Endothelial cell (in vitro differentiated cells): ENCODE results near the gene PHC2. TPM values are rescaled to one million over a fixed set of nuclear protein-coding genes. Genes with fewer than 3 reads are reported as not detected.

ENCODE experiments used
- DNase-seq: peaks from one replicate; pipeline ENCODE4 v3.0.0; 2021; ENCODE audit warnings: low spot score
- H3K27ac Mint-ChIP-seq: one replicate; pipeline ENCODE4 v1.8.0; 2021; ENCODE audit warnings: mixed read lengths, inconsistent platforms; ENCODE audit not compliant: unreplicated experiment
- H3K27me3 Mint-ChIP-seq: one replicate; pipeline ENCODE4 v1.8.0; 2021; ENCODE audit warnings: mild to moderate bottlenecking, moderate library complexity, mixed read lengths, inconsistent platforms; ENCODE audit not compliant: unreplicated experiment
- H3K36me3 Mint-ChIP-seq: one replicate; pipeline ENCODE4 v1.8.0; 2021; ENCODE audit warnings: mild to moderate bottlenecking, low read depth, mixed read lengths, inconsistent platforms; ENCODE audit not compliant: unreplicated experiment
- H3K4me1 Mint-ChIP-seq: one replicate; pipeline ENCODE4 v1.8.0; 2021; ENCODE audit warnings: mild to moderate bottlenecking, mixed read lengths, inconsistent platforms; ENCODE audit not compliant: unreplicated experiment
- H3K4me3 Mint-ChIP-seq: one replicate; pipeline ENCODE4 v1.8.0; 2021; ENCODE audit warnings: mild to moderate bottlenecking, mixed read lengths, inconsistent platforms; ENCODE audit not compliant: unreplicated experiment
- H3K9me3 Mint-ChIP-seq: one replicate; pipeline ENCODE4 v1.8.0; 2021; ENCODE audit warnings: mixed read lengths, inconsistent platforms; ENCODE audit not compliant: unreplicated experiment
- CTCF ChIP-seq: fragments of 200-600 bp; sonication (generic); IDR thresholded peaks from one replicate; pipeline ENCODE4 v1.5.0; 2021; ENCODE audit warnings: antibody characterized with exemption; ENCODE audit not compliant: unreplicated experiment
- total RNA-seq: library from RNA; stranded (reverse); fragmentation: NEBNext Ultra II Directional; extraction: Animal tissue kit (Norgen Biotek cat#: 25700); gene quantifications from one replicate; pipeline ENCODE4 v1.2.1, GENCODE V29; 2021; ENCODE audit not compliant: unreplicated experiment

PHC2 gene
- total RNA-seq, 1 donor from 2014 or later: 177 TPM

GRCh38 chr1:33358114-33358794 lies 72.6 kb downstream of the PHC2 start:
- Mint-ChIP-seq H3K36me3 (peaks cover 33% of the 10 kb centered on the region), H3K27me3 (peaks cover 5% of the 10 kb centered on the region), H3K4me3 (no peak overlapping the region), H3K9me3 (no peaks in the 10 kb centered on the region), H3K27ac (no peak overlapping the region), H3K4me1 (peaks cover 68% of the 10 kb centered on the region)
- no peak for TF ChIP-seq CTCF
- DNase-seq: no peak

GRCh38 chr1:33357099-33357498 lies 73.8 kb downstream of the PHC2 start:
- H3K4me1 Mint-ChIP-seq: peaks cover 56% of the 10 kb centered on the region
- no peak overlapping the region for H3K27ac Mint-ChIP-seq
- peaks cover 5% of the 10 kb centered on the region for H3K27me3 Mint-ChIP-seq
- no peak for TF ChIP-seq CTCF
- H3K4me3 Mint-ChIP-seq: no peak overlapping the region
- H3K9me3 Mint-ChIP-seq: no peaks in the 10 kb centered on the region
- DNase-seq: no peak
- H3K36me3 Mint-ChIP-seq: peaks cover 42% of the 10 kb centered on the region

DNA sequence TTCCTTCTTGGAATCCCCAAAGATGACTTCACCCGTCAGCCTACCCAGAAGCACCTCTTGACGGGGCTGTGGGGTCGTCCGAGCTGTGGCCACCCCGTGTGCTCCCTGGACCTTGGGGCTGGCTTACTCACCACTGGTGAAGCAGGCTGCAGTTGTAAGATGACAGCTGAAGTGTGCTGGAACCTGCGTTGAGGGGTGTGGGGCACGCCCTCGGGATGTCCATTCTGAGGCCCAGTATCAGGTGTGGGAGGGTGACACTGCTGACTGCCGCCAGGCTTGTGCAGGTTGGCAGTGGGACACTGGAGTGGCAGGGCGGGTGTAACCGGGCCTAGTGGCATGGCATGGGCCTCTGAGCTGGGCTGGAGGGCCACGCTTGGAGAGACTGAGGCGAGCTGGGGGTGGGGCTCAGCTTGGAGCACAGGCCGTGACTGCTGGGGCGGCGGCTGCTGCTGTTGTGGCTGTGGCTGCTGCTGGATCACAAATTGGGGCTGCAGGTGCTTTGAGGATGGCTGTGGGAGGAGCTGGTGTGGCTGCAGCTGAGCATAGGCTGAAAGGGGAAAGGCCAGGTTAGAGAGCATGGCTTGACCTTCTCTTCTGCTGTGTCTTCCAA lies 76.1 kb downstream of the PHC2 start:
- Mint-ChIP-seq H3K36me3 (peaks cover 51% of the 10 kb centered on the region), H3K4me1 (peaks cover 52% of the 10 kb centered on the region), H3K9me3 (no peaks in the 10 kb centered on the region)

GRCh38 chr1:33353531-33353930 lies 77.4 kb downstream of the PHC2 start:
- no peak overlapping the region for H3K27ac Mint-ChIP-seq
- peaks cover 23% of the 10 kb centered on the region for H3K27me3 Mint-ChIP-seq
- H3K4me1 Mint-ChIP-seq: peaks cover 45% of the 10 kb centered on the region
- TF ChIP-seq CTCF: no peak
- H3K36me3 Mint-ChIP-seq: peaks cover 52% of the 10 kb centered on the region
- H3K9me3 Mint-ChIP-seq: no peaks in the 10 kb centered on the region
- H3K4me3 Mint-ChIP-seq: no peak overlapping the region
- DNase-seq: no peak

More for the DNA sequence above, 76.1 kb downstream of the PHC2 start:
- peaks cover 17% of the 10 kb centered on the region for H3K27me3 Mint-ChIP-seq
- H3K27ac Mint-ChIP-seq: no peak overlapping the region
- TF ChIP-seq CTCF: no peak
- DNase-seq: no peak
- H3K4me3 Mint-ChIP-seq: peak overlapping the region; percentile 24

DNA sequence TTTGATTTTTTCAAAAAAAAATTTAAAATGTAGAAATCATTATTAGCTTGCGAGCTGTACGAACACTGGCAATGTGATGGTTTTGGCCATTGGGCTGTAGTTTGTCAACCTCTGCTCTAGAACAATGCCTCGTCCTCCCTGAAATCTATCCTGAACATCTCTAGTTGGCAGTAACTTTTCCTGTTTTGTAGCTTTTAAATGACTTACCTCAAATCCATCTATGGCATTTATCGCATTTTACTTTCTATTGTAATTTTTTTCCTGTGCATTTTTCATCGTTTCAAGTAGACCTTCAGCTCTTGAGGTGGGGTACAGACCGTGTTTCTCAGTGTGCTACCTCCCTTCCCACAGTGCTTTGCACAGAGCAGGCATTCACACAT lies 79.6 kb downstream of the PHC2 start:
- peaks cover 33% of the 10 kb centered on the region for H3K27me3 Mint-ChIP-seq
- peaks cover 48% of the 10 kb centered on the region for H3K4me1 Mint-ChIP-seq
- H3K36me3 Mint-ChIP-seq: peaks cover 52% of the 10 kb centered on the region
- peak overlapping the region; percentile 32 for H3K4me3 Mint-ChIP-seq
- H3K9me3 Mint-ChIP-seq: no peaks in the 10 kb centered on the region
- no peak for DNase-seq
- H3K27ac Mint-ChIP-seq: peak overlapping the region; percentile 7
- TF ChIP-seq CTCF: no peak
